HG03135 (cell line): Measurements from ENCODE around the gene MINDY3.

Source experiments
- ATAC-seq: cut with Tn5 transposase; IDR thresholded peaks from one replicate; pipeline ENCODE4 v1.9.1; 2021; ENCODE audit warnings: mild to moderate bottlenecking, moderate library complexity; ENCODE audit not compliant: unreplicated experiment

The MINDY3 gene

DNA sequence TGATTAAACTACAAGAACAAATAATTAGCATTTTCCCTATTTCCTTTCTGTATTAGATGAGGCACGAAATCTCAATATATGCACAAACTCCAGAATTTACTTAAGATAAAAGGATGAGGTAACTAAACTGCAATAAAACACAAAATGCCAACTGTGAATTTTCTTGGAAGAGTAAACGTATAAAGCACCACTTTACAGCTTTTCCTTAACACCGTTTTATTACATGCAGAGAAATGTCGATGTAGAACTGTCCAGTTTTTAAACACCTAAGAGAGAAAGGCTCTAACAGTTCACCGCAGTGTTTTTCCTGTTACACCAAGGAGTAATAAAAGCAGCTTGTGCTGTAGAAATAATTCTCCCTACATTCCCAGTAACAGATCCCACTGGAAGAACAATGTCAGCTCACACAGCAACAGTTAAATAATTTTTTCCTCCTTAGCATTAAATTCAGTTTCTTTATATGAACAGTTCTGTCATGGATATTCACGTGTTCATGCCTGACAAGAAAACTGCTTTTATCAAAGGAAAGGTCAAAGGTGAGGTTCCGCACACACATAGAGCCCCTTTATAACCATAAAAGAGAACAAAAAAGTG lies 52.0 kb downstream of the MINDY3 start:
- ATAC-seq: no peak

DNA sequence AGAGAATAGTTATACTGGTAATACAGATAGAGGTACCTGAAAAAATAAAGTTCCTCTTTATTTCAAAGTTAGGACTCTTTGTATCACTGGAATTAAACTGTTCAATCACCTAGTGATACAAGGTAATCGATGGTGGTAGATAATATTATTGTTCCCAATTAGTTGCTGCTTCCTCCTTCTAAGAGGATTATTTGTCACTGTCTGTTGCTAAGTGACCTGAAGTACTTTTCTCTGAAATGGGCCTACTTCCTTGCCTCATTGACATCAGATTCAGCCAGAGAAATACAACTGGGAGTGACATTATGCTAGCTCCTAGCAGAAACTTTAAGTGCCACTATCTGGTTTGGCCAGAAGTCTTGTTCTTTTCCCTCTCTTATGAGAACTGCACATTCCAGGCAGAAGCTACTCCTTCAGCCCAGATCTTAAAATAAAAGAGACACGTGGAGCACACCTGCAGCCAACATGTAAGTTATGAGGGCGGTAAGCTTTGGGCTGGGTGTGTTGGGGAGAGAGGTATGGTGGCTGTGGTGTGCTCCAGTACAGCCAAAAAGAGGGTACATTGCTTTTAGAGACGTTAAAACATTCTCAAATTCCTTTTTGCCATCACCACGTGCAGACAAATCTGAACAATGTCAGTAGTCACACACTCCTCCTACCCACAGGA lies 54.8 kb downstream of the MINDY3 start:
- ATAC-seq: no peak

DNA sequence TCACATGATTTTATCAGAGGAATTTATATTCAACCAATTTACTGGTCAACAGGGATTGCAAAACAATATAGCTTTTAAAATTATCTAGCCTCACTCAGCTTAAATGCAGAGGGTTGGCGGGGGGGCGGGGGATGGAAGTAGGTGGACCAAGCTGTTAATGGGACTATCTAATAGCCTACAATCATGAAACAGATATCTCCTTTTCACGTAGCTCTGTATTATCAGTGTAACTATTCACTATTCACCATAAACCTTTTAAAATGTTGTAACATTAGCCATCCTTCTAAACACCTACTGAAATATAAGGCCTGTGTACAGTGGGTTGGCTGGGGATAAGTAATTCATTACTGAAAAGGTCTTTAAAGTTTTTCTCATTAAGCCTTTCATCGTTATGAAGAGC lies 56.2 kb downstream of the MINDY3 start:
- no peak for ATAC-seq

DNA sequence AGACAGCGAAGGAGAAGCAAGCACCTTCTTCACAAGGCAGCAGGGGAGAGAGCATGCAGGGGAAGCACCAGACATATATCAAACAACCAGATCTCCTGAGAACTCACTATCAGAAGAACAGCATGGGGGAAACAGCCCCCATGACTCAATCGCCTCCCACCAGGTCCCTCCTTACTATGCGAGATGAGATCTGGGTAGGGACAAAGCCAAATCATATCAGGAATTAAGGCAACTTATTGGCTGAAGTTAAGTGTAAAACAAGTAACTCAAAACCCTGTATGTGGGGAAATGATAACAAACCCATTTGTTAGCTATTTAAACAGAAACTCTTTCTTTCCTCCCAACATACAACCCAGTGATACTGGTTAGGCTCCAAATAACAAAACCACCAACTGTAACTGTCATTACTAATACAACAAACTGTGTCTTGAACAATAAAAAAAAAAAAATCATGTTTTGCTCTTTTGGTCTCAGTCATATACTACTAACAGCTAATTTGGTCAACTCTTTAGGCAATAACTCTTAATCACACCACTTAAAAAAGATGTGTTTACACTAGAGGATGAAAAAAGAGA lies 57.8 kb downstream of the MINDY3 start:
- ATAC-seq: no peak

DNA sequence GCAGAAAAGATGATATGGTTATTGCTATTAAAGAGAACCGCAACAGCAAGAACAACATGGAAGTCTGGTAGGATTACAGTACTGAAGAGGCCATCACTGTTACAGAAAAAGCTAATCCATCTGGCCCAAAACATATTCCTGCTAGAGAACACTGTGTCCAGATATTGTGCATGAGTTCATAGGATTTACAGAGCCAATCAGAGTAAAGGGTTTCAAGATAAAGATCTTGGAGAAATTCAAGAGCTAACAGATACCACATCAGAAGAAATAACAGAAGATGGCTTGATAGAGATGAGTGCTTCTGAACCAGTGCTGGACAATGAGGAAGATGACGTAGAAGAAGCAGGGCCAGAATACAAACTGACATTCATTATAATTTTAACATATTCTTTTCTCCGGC lies 58.7 kb downstream of the MINDY3 start:
- ATAC-seq: no peak

DNA sequence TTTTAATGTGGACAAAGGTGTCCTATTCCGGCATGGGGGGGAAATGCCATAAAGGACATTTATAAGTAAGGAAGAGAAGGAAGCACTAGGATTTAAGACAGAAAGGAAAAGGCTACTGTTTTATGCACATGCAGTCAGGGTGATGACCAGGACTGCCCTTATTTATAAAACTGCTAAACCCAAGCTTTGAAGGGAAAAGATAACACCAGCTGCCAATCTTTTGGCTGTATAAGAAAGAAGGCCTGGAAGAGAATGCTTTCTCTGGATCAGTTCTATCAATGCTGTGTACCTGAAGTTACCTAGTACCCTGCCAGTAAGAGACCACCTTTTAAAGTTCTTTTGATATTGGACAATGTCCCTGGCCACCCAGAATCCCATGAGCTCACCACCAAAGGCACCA lies 59.2 kb downstream of the MINDY3 start:
- ATAC-seq: no peak

DNA sequence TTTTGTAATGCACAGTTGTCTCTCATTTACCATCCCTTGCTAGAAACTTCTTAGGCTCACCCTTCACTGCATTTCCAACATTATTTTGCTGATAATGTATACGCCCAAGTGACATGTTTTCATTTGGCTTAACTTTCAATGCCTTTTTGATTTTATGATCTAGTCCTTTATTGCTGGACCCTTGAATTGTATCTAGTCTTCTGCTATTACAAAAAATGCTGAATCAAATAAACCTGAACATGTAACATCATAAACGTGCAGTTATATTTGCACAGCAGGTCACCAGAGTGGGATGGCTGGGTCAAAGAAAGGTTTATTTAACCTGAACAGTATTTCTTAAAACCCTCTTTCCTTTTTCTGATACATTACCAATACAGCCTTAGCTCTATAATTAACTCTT lies 63.0 kb downstream of the MINDY3 start:
- ATAC-seq: no peak

DNA sequence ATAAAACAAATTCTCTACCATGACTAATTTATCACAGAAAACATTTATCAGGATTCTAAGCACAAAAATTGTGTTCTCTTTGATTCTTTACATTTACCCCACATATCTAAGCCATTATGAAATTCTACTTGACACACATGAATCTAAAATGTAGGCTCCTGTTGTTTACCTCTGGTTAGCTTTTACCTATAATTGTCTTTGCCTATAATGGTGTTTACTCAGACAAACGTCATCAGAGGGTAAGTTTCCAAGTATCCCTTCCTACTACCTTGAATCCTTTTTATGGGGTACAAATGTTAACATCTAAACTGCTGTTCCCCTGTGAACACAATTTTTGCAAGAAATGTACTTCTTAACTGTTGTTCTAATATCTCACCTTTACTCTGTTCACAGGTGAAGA lies 63.5 kb downstream of the MINDY3 start:
- no peak for ATAC-seq

DNA sequence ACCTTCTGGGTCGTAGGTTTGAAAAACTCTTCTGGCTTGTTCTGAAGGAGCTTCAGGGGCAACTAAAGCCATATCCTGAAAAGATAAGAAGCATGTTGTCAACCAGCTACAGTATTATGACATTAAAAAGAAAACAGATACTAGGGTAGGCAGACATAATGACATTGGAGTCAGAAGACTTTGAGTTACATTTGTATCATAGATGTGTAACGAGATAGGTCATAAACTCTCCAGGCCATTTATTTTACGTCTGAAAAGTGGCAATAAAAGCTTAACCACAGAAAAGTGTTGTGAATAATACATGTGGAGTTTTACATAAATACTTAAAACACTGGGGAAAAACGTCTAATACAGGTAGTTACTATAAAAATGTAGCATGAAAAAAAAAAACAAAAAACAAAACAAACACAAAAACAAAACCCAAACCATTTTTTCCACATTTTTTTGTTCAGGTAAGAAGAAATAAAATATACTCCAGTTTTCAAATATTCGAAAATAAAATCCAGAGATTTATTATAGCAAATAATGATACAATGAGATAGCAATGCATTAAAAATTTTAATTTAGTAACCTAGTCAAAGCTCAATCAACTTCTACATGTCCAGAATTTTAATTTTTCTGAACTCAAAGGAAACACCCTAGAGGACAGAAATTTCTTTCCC lies 64.1 kb downstream of the MINDY3 start:
- no peak for ATAC-seq

DNA sequence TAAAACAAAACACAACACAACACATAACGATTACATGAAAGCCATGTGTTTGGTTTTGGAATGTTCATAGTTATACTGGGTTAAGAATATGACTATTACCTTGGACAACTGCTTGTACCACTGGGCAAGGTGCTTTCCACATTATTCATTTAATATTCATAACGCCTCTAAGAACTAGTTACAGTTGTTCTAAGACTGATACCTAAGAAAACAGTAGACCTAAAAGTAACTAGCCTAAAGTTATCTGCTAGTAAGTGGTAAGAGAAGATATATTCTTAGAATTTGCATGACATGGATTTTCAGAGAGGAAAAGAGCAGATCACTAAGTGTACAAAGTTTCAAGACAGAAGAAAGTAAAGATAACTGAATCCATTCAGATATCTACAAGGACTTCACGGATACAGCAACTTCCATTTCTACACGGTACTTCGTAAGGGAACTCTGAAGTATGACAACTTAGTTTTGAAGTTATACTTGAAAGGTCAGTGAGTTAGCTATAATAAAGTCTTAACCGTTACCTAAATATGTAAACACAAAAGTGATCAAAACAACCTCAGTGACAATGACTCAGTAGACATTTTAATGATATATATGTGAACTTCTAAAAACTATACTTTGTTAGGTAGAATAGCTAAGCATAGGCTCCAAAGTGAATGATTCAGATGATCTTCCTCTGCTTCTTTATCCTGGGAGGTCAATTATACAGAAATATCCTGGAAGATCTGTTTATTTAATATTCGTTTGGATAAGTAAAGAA lies 65.1 kb downstream of the MINDY3 start:
- no peak for ATAC-seq

DNA sequence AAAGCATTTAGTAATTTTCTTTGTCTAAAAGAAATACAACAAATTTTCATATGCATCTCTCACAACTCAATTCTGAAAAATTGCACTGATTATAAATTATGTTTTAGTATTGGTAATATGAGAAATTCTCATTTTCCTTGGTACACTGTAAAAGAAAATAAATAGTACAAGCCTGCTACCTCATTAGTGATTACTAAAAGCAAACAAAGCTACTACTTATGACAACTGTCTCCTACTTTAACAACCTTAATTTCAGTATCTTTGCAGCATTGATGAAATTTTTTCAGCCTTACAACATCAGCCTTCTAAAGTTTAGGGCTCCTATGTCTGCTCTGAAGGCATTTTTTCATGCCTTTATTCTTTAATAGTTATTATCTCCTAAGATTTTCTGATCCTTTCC lies 65.7 kb downstream of the MINDY3 start:
- ATAC-seq: no peak

DNA sequence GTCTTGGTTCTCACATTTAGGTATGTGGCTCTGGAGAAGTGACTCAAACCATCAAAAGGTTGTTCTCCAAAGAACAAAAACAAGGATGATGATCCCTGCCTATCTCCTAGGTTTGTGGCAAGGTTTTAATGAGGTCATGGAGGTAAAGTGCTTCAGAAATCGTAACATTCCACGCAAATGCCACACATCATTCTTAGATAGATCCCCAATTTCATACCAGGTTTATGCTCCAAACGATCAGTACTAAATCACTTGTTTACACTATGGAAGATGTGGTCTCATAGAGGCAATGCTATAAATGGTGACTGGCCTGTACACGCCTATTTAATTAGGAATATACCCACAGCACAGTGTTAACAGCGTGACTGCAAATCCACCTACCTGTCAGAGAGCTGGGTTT lies 66.6 kb downstream of the MINDY3 start:
- ATAC-seq: no peak

DNA sequence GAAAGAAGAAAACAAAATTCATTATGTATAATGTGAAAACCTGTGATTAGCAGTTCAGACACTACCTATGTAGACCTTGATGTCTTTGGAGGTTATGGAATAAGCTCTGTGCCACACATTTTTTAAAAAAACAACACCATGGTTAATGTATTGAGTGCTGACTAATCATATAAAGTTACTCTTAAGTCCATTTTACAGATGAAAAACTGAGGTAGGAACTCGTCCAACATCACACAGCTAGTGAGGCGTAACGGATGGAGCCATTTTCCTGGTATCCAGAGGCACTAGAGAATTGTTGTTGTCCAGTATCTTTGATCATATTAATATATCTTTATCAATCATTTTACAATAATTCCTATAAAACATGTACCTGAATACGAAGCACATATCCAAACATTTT lies 67.5 kb downstream of the MINDY3 start:
- no peak for ATAC-seq

DNA sequence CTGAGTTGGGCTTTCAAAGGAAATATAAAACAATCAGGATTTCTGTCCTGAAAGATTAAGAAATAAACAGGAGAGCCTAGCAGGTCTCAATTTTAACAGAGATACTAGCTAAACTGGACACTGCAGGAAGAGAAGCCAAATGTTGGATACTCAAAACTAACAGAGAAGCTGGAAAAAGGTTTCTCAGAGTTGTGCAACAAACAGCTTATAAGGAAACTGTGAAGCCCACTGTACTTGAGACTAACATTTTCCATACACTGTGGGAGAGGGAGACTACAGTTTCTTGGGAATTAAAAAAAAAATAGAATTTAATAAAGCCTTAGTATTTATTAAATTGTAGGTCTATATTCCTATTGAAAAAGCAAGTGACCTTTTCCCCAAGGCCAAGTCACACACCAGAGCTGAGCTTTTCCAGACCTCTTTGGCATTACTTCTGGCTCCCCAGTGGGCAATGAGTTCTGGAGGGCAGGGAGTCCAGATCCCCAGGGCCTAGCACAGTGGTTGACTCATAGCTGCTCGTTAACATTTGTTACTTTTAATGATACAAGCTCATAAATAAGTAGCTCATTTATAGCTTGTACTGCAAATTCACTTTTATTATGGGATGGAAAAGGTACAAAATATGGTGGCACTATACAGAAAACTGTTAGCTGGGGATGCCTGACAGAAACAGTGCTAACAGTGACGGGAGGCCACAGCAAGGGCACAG lies 68.3 kb downstream of the MINDY3 start:
- ATAC-seq: no peak

DNA sequence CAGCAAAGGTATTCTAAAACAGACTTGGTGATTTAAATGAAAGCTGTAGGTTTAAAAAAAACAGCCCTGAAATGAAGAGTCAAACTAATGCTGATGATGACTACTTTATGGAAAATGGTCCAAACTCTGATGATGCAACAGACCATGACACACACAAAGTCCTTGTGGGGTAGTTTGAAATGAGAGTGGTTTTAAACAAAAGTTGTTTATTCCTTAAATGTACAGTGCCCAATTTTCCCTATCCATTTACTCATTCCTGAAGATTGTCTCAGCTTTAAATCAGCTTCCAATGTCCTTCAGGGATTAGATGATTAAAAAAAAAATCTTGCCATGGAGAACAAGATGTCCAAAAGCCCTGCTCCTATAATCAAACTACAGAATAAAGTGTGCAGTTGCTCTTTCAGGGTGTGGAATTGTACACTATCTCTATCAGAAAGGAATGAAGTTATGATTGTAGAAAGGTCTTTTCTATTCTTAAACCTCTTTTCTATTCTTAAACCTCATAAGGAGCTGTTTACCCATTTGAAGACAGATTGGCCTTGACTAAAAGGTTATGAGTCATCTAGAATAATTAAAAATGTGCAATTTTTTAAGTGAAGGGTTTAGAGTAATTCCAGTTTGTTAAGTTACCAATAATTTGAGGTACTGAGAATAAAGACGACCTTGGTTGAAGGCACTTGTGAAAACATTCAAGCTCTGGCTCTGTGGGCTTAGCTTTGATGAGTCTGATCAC lies 70.3 kb downstream of the MINDY3 start:
- no peak for ATAC-seq

DNA sequence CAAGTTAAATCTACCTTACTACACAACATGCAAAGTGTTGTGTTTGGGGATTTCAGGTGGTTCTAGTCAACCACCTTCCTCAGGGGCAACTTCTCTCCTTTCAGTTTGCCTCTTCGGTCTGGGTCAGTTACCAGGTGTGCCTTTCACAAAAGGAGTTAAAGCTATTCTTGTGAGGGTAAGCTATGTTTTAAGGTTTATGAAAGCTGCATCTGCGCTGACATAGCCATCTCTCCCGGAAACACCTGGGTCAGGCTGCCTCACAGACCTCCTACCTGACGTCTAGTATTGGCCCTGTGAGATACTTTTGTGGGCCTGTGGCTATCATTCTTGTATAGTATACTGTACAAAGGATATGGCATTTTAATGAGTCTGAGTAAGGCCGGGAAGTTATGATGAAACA lies 72.9 kb downstream of the MINDY3 start:
- ATAC-seq: no peak

DNA sequence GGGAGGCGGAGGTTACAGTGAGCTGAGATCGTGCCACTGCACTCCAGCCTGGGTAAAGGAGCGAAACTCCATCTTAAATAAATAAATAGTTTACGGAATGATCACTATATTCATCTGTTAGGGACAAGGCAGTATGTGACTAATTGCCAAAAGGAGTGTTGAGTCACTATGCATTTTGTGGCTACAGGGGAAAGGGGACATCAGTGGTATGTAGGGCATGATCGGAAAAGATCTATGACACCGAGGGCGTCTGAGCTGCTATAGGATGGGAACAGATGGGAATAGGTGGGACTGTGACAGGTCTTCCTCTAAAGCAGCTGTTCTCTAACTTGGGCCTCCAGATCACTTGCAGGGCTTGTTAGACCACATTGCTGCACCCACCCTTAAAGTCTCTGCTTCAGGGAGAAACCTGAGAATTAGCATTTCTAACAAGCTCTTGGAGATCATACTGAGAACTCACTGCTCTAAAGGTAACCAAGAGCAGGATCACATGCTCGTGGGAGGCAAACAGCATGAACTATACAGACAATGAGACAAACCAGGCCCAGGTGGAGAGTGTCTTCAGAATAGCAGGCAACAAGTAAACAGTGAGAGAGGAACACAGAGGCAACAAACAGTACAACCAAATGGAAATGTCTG lies 75.5 kb downstream of the MINDY3 start:
- no peak for ATAC-seq

DNA sequence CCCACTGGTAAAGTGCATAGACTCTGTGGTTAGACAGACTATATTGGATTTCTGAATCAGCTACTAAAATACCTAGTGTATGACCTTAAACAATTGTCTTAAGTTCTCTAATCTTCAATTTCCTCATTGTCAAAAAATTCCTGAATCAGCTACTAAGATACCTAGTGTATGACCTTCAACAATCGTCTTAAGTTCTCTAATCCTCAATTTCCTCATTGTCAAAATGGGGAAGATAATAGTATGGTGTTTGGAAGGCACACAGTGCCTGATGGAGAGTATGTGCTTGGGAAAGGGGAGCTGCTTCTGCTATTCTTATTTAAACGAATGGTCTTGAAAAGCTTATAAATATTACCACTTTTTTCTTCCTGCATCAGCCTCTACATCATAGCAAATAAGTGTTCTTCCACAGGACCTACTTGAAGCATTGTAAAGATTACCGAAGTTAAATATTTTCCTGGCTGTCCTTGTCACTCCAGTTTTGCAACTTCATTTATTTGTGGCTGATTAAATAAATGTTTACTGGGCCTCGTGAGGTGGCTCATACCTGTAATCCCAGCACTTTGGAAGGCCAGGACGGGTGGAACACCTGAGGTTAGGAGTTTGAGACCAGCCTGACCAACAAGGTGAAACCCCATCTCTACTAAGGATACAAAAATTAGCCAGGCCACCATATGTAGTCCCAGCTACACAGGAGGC lies 76.2 kb downstream of the MINDY3 start:
- ATAC-seq: no peak

DNA sequence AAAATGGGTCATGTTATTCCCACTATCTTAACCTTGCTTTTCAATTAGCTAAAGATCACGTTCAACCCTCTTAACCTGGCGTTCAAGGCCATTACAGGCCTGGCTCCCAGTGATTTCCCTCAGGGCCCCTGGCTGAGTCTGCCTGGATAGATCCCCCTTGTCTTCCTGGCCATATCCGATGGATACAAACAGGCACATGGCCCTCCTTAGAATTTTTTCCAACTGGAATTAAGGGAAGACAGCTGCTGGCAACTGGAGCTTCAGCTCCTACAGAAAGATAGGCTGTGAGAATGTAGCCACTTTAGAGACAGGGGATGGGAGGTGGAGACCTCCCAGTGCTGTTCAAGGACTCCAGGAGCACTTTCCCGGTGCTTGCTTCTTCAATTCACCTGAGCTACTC lies 77.5 kb downstream of the MINDY3 start:
- no peak for ATAC-seq
